Measurements from ENCODE around the gene KANK2. TPM values are rescaled to one million over a fixed set of nuclear protein-coding genes. Genes with fewer than 3 reads are reported as not detected.

The KANK2 gene
- total and polyA plus RNA-seq, 2 of the 13 experiments (the other 11 are each of a cell fraction or from before 2014, with no cell fraction given), result 5.7 to 12.9 TPM

- no peak for TF ChIP-seq KDM1A (CRISPR knock-in tag; IDR thresholded peaks at IDR 0.05)
- TF ChIP-seq NCOA2 (CRISPR knock-in tag; IDR thresholded peaks at IDR 0.05), result no peak
- TF ChIP-seq ZSCAN31 (CRISPR knock-in tag; IDR thresholded peaks at IDR 0.05; ENCODE audit: low read depth), result no peak; the same call in 1 of the 2 replicates
- TF ChIP-seq TGIF2 (CRISPR knock-in tag; IDR thresholded peaks at IDR 0.05), result no peak
- 0 out of 2 replicates have a peak, but pooled peaks have one; percentile 23 for TF ChIP-seq ZNF225 (CRISPR knock-in tag; IDR thresholded peaks at IDR 0.05)
- TF ChIP-seq ADNP (CRISPR knock-in tag; IDR thresholded peaks at IDR 0.05), result no peak
- TF ChIP-seq ZBTB46 (CRISPR knock-in tag; IDR thresholded peaks at IDR 0.05; ENCODE audit: borderline replicate concordance), result no peak
- peak; percentile 63; the same call in 1 of the 2 replicates for TF ChIP-seq ZNF772 (CRISPR knock-in tag; IDR thresholded peaks at IDR 0.05)
- no peak for TF ChIP-seq ARID5B (CRISPR knock-in tag; IDR thresholded peaks at IDR 0.05)
- TF ChIP-seq ZSCAN12 (CRISPR knock-in tag; IDR thresholded peaks at IDR 0.05), result no peak
- TF ChIP-seq FOXP1 (IDR thresholded peaks at IDR 0.05), result no peak
- no peak for TF ChIP-seq FOXP1 (CRISPR knock-in tag; IDR thresholded peaks at IDR 0.05)
- 0 out of 2 replicates have a peak, but pooled peaks have one; percentile 20 for TF ChIP-seq ZNF546 (CRISPR knock-in tag; conservative IDR thresholded peaks at IDR 0.05)
- no peak for TF ChIP-seq LBX2 (CRISPR knock-in tag; IDR thresholded peaks at IDR 0.05; ENCODE audit: borderline replicate concordance)
- no peak for TF ChIP-seq ZNF33B (CRISPR knock-in tag; IDR thresholded peaks at IDR 0.05)
- TF ChIP-seq KAT2B (IDR thresholded peaks at IDR 0.05; ENCODE audit: borderline replicate concordance, low read depth, low read length), result no peak
- no peak for TF ChIP-seq SRSF9 (IDR thresholded peaks at IDR 0.05; ENCODE audit: borderline replicate concordance, insufficient read depth, low read depth, low read length, poor library complexity, severe bottlenecking)
- no peak for TF ChIP-seq BCLAF1 (IDR thresholded peaks at IDR 0.05)
- TF ChIP-seq RBFOX2 (IDR thresholded peaks at IDR 0.05; ENCODE audit: low read depth, low read length), result peak; percentile 93
- TF ChIP-seq ZNF282 (IDR thresholded peaks at IDR 0.05; ENCODE audit: partially characterized antibody), result no peak
- TF ChIP-seq CCAR2 (optimal IDR thresholded peaks at IDR 0.05; ENCODE audit: low read depth, low read length), result no peak
- peak; percentile 54; the same call in 1 of the 2 replicates for TF ChIP-seq HOXA3 (CRISPR knock-in tag; IDR thresholded peaks at IDR 0.05)
Observed at GRCh38 chr19:11242864-11243797, 45.8 kb upstream of the KANK2 start (continued).

All from HepG2 (cell line).